Endothelial cell of umbilical vein (primary cell): ENCODE results near the gene LMF2. TPM values are rescaled to one million over a fixed set of nuclear protein-coding genes. Genes with fewer than 3 reads are reported as not detected.
"Not testable (repeated sequence)": the region's sequence is repeated elsewhere in the genome, so short reads cannot be mapped to it uniquely, and the experiment has no call there.

Experiments
- BruUV-seq: library from RNA; stranded (reverse); fragments of 400-500 nt; replicated peaks from 2 replicates; lab custom pipeline; 2021; lab: Mats Ljungman, UMichigan
- CTCF ChIA-PET: fragments of 300-600, 350-600 bp; sonication (Branson Sonifier 250); formaldehyde crosslinking; loops from one replicate; lab custom pipeline; 2021; ENCODE audit warnings: antibody characterized with exemption, inconsistent platforms; lab: Charles Lee
- POLR2A ChIA-PET: fragments of 300-600, 350-600 bp; sonication (Branson Sonifier 250); formaldehyde crosslinking; loops from one replicate; lab custom pipeline; 2021; ENCODE audit warnings: antibody characterized with exemption, inconsistent platforms; lab: Charles Lee
- DNase-seq: peaks from one replicate; pipeline ENCODE4 v3.0.0-alpha.2; 2011; ENCODE audit warnings: low read depth, low spot score
- FAIRE-seq: peaks from 2 replicates; lab custom pipeline; 2011; peaks lifted over from hg19 to GRCh38; lab: Jason Lieb, UNC
- H2AFZ ChIP-seq: 2 replicates; pipeline ENCODE4 v1.6.0; 2012; ENCODE audit warnings: low read depth, low read length, control low read depth, inconsistent platforms
- H3K27ac ChIP-seq: 2 replicates; pipeline ENCODE4 v1.5.1; 2011; ENCODE audit warnings: low read depth, mild to moderate bottlenecking, control low read depth, low read length, moderate library complexity; ENCODE audit not compliant: insufficient read depth
- H3K27me3 ChIP-seq, 2 experiments: 2 replicates each; pipeline versions ENCODE4 v1.6.0 to v1.6.1; 2011; ENCODE audit warnings: low read length in 2 of 2, mixed read lengths in 1 of 2; ENCODE audit not compliant: control insufficient read depth in 2 of 2, insufficient read depth in 2 of 2
- H3K36me3 ChIP-seq, 2 experiments: 2 replicates in 1 of 2; 3 replicates in 1 of 2; pipeline ENCODE4 v1.5.1; 2011; ENCODE audit warnings: low read length in 2 of 2, mild to moderate bottlenecking in 1 of 2, moderate library complexity in 1 of 2; ENCODE audit not compliant: control insufficient read depth in 2 of 2, insufficient read depth in 2 of 2; ENCODE audit errors: extremely low read depth in 1 of 2
- H3K4me1 ChIP-seq: 3 replicates; pipeline ENCODE4 v1.5.1; 2011; ENCODE audit warnings: mild to moderate bottlenecking, low read length; ENCODE audit not compliant: control insufficient read depth, insufficient read depth; ENCODE audit errors: extremely low read depth
- H3K4me2 ChIP-seq: 2 replicates; pipeline ENCODE4 v1.6.1; 2011; ENCODE audit warnings: low read length, control low read depth, mixed read lengths; ENCODE audit not compliant: insufficient read depth
- H3K4me3 ChIP-seq, 3 experiments: fragments of 200-600 bp in 1 of 3; sonication (generic), shearing (Covaris generic) in 1 of 3; replicated peaks in 1 of 3; 2 replicates each; pipeline ENCODE4 v1.5.1; 2011 to 2016; ENCODE audit warnings: control low read depth in 3 of 3, low read length in 3 of 3, mild to moderate bottlenecking in 2 of 3, inconsistent platforms in 1 of 3, low read depth in 1 of 3, moderate library complexity in 1 of 3; ENCODE audit not compliant: insufficient read depth in 1 of 3
- H3K79me2 ChIP-seq: 2 replicates; pipeline ENCODE4 v1.6.0; 2012; ENCODE audit warnings: low read length, inconsistent platforms; ENCODE audit not compliant: control insufficient read depth, insufficient read depth
- H3K9ac ChIP-seq: replicated peaks from 2 replicates; pipeline ENCODE3; 2011; ENCODE audit warnings: low read length, control low read depth; ENCODE audit not compliant: insufficient read depth; ENCODE audit errors: extremely low read depth
- H3K9me1 ChIP-seq: replicated peaks from 3 replicates; pipeline ENCODE4 v1.6.0; 2011; ENCODE audit warnings: mild to moderate bottlenecking, low read length; ENCODE audit not compliant: control insufficient read depth, insufficient read depth; ENCODE audit errors: extremely low read depth
- H3K9me3 ChIP-seq: replicated peaks from 2 replicates; pipeline ENCODE4 v1.5.1; 2012; ENCODE audit warnings: low read length, inconsistent platforms; ENCODE audit not compliant: control insufficient read depth, insufficient read depth
- H4K20me1 ChIP-seq: replicated peaks from 2 replicates; pipeline ENCODE3; 2011; ENCODE audit warnings: mild to moderate bottlenecking, low read length; ENCODE audit not compliant: control insufficient read depth, insufficient read depth; ENCODE audit errors: extremely low read depth
- EZH2 ChIP-seq: IDR thresholded peaks from 2 replicates; pipeline ENCODE4 v1.6.1; 2012; ENCODE audit warnings: borderline replicate concordance, low read depth, mild to moderate bottlenecking, moderate library complexity, low read length, inconsistent platforms; ENCODE audit not compliant: severe bottlenecking
- FOS ChIP-seq: IDR thresholded peaks from 2 replicates; pipeline ENCODE4 v1.6.1; 2011; ENCODE audit warnings: mild to moderate bottlenecking, low read length, moderate library complexity, borderline replicate concordance; ENCODE audit not compliant: insufficient read depth
- GATA2 ChIP-seq: IDR thresholded peaks from 2 replicates; pipeline ENCODE4 v1.7.0; 2011; ENCODE audit warnings: low read depth, mild to moderate bottlenecking, moderate library complexity, mixed read lengths, low read length; ENCODE audit not compliant: insufficient read length, insufficient read depth
- JUN ChIP-seq: IDR thresholded peaks from 2 replicates; pipeline ENCODE4 v1.6.1; 2011; ENCODE audit warnings: borderline replicate concordance, low read depth; ENCODE audit not compliant: insufficient read length, insufficient read depth
- MAX ChIP-seq: IDR thresholded peaks from 2 replicates; pipeline ENCODE4 v1.6.1; 2011; ENCODE audit not compliant: insufficient read depth, insufficient read length
- MYC ChIP-seq: IDR thresholded peaks from one replicate; pipeline ENCODE4 v1.6.1; 2011; ENCODE audit warnings: mild to moderate bottlenecking, low read depth, low read length
- POLR2A ChIP-seq: IDR thresholded peaks from 2 replicates; pipeline ENCODE4 v1.6.1; 2012; ENCODE audit warnings: low read depth, mild to moderate bottlenecking, control low read depth, low read length
- POLR2AphosphoS5 ChIP-seq: IDR thresholded peaks from 2 replicates; pipeline ENCODE4 v1.6.1; 2012; ENCODE audit warnings: low read depth, mild to moderate bottlenecking, control low read depth, low read length, moderate library complexity; ENCODE audit not compliant: insufficient read depth
- dilution Hi-C: fragments of 300-500 bp; cut with MboI; formaldehyde crosslinking; loops from one replicate; pipeline ENCODE4 v1.15.0; 2019; ENCODE audit warnings: low sequenced_read_pairs; ENCODE audit not compliant: extremely low pct_ligation_motif_present
- intact Hi-C: fragments of 100-400 bp; cut with micrococcal nuclease; formaldehyde crosslinking; loops from one replicate; pipeline ENCODE4 v1.10.0; 2022
- polyA plus RNA-seq, 4 experiments: library from polyadenylated mRNA; depleted of rRNA in 3 of 4; stranded (reverse) in 3 of 4; unstranded in 1 of 4; fragments of >200 nt; gene quantifications; 2 replicates each; pipeline versions ENCODE4 v1.2.1 to v1.2.3, GENCODE V29; 2011 to 2012; ENCODE audit warnings: missing spikeins in 1 of 4
- total RNA-seq: library from RNA; stranded (reverse); gene quantifications from 2 replicates; pipeline ENCODE4 v1.2.3, GENCODE V29; 2021
- TF ChIP-seq, protein P1 (sequence below), 2 donors: IDR thresholded peaks; 1 replicate in 1 of 2; 2 replicates in 1 of 2; pipeline ENCODE4 v1.5.1; 2011; ENCODE audit warnings: low read length in 2 of 2, mild to moderate bottlenecking in 2 of 2, moderate library complexity in 2 of 2, control low read depth in 1 of 2, inconsistent platforms in 1 of 2, low read depth in 1 of 2; ENCODE audit not compliant: insufficient read depth in 1 of 2; ENCODE audit errors: extremely low read depth in 1 of 2

The LMF2 gene
- total and polyA plus RNA-seq, 2 donors (not counting 3 experiments of a cell fraction or from before 2014, with no cell fraction given): 89.7 to 112 TPM

DNA sequence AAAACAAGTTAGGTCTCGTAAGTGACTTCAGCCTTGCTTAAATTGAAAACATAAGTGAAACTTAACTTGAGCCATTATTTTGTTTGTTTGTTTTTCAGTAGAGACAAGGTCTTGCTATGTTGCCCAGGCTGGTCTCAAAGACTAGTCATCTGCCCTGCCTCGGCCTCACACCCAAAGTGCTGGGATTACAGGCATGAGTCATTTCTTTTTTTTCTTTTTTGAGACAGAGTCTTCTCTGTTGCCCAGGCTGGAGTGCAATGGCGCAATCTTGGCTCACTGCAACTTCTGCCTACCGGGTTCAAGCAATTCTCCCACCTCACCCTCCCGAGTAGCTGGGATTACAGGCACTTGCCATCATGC is 34.1 kb upstream of the LMF2 start:
- CTCF ChIA-PET: interaction anchor here (1.4 to 3.2 kb wide), 2 partner anchors 16 to 34 kb away, joined by 4 to 15 read pairs; partner anchors contain the start of gene SCO2
- H3K4me1 ChIP-seq, H3K4me2 ChIP-seq, H3K27ac ChIP-seq, H3K9me1 ChIP-seq, H3K4me3 ChIP-seq, DNase-seq, H3K79me2 ChIP-seq, H3K9me3 ChIP-seq, H3K36me3 ChIP-seq, BruUV-seq, H3K9ac ChIP-seq, intact Hi-C loops, H4K20me1 ChIP-seq, dilution Hi-C loops, POLR2A ChIA-PET, H2AFZ ChIP-seq: not testable (repeated sequence)
- FAIRE-seq: peak; percentile 73
- peaks cover 7 to 10% of the 10 kb centered on the region in 2 experiments for H3K27me3 ChIP-seq

- no peaks in the 10 kb centered on the region for H4K20me1 ChIP-seq
- ChIA-PET CTCF (interaction anchor here (1.1 to 3.2 kb wide), 6 partner anchors 11 to 150 kb away, joined by 3 to 15 read pairs (median 4); partner anchors contain the start of genes SCO2 and SYCE3), POLR2A (no interaction called here)
- no peak for FAIRE-seq
- no peak overlapping the region for H3K27ac ChIP-seq
- H3K79me2 ChIP-seq: no peaks in the 10 kb centered on the region
- dilution Hi-C loops (no loop called here), intact Hi-C loops (no loop called here)
- no peaks in the 10 kb centered on the region for H3K9me3 ChIP-seq
- H3K9me1 ChIP-seq: no peaks in the 10 kb centered on the region
- no peak for DNase-seq
- H3K9ac ChIP-seq: no peak overlapping the region
- H3K4me3 ChIP-seq: no peak overlapping the region
- no peaks in the 10 kb centered on the region for H3K4me1 ChIP-seq
- H3K36me3 ChIP-seq: no peaks in the 10 kb centered on the region
- peaks cover 0 to 5% of the 10 kb centered on the region in 2 experiments for H3K27me3 ChIP-seq
- H3K4me2 ChIP-seq: no peak overlapping the region
- H2AFZ ChIP-seq: no peak overlapping the region
- no TSS peak for BruUV-seq
- no peak for TF ChIP-seq POLR2A
- no peak for TF ChIP-seq GATA2
- no peak for TF ChIP-seq EZH2
- TF ChIP-seq MYC: no peak
- TF ChIP-seq FOS: no peak
- TF ChIP-seq POLR2AphosphoS5: no peak
- no peak for TF ChIP-seq JUN
- TF ChIP-seq MAX: no peak
- TF ChIP-seq, protein P1, sequence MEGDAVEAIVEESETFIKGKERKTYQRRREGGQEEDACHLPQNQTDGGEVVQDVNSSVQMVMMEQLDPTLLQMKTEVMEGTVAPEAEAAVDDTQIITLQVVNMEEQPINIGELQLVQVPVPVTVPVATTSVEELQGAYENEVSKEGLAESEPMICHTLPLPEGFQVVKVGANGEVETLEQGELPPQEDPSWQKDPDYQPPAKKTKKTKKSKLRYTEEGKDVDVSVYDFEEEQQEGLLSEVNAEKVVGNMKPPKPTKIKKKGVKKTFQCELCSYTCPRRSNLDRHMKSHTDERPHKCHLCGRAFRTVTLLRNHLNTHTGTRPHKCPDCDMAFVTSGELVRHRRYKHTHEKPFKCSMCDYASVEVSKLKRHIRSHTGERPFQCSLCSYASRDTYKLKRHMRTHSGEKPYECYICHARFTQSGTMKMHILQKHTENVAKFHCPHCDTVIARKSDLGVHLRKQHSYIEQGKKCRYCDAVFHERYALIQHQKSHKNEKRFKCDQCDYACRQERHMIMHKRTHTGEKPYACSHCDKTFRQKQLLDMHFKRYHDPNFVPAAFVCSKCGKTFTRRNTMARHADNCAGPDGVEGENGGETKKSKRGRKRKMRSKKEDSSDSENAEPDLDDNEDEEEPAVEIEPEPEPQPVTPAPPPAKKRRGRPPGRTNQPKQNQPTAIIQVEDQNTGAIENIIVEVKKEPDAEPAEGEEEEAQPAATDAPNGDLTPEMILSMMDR (IDR thresholded peaks at IDR 0.05; ENCODE audit: extremely low read depth in 1 of 2, insufficient read depth in 1 of 2, low read depth in 1 of 2, low read length in 2 of 2): no peak
Observed at GRCh38 chr22:50540381-50540780, 32.9 kb upstream of the LMF2 start.
